Psoas muscle (tissue), 8 donors: Measurements from ENCODE around the gene WDR37. TPM values are rescaled to one million over a fixed set of nuclear protein-coding genes. Genes with fewer than 3 reads are reported as not detected.

ENCODE experiments used
- ATAC-seq, 4 donors: fragments of 200-7000 bp; cut with Tn5 transposase; one replicate each; pipeline ENCODE4 v1.9.1; 2020; ENCODE audit warnings: moderate library complexity in 3 of 4, mild to moderate bottlenecking in 2 of 4
- DNase-seq, 2 donors: peaks; one replicate each; pipeline ENCODE4 v3.0.0-alpha.2; 2020
- H3K27ac ChIP-seq: fragments of 200-600 bp; one replicate; pipeline ENCODE4 v1.8.0; 2022
- H3K27me3 ChIP-seq, 3 donors: fragments of 200-600 bp in 1 of 3; one replicate each; pipeline versions ENCODE4 v1.6.1 to v1.8.0; 2013 to 2022; ENCODE audit warnings: low read length in 2 of 3, mild to moderate bottlenecking in 2 of 3, moderate library complexity in 1 of 3; ENCODE audit not compliant: insufficient read depth in 3 of 3
- H3K36me3 ChIP-seq, 2 donors: fragments of 200-600 bp in 1 of 2; one replicate each; pipeline versions ENCODE4 v1.6.1 to v1.8.0; 2013 to 2022; ENCODE audit warnings: low read depth in 1 of 2, mild to moderate bottlenecking in 1 of 2, moderate library complexity in 1 of 2; ENCODE audit not compliant: insufficient read depth in 1 of 2
- H3K4me1 ChIP-seq: fragments of 200-600 bp; one replicate; pipeline ENCODE4 v1.8.0; 2022
- H3K4me3 ChIP-seq: fragments of 200-600 bp; one replicate; pipeline ENCODE4 v1.8.0; 2022; ENCODE audit warnings: mild to moderate bottlenecking
- H3K9me3 ChIP-seq: fragments of 200-600 bp; one replicate; pipeline ENCODE4 v1.8.0; 2022
- CTCF ChIP-seq: fragments of 200-600 bp; IDR thresholded peaks from one replicate; pipeline ENCODE4 v1.8.0; 2022; ENCODE audit warnings: antibody characterized with exemption
- WGBS, 3 donors: extraction: QIAGEN DNeasy Blood & Tissue Kit; methylation state at CpG; one replicate each; pipeline versions ENCODE4 v1.1.6 to v1.1.7; 2013; 5-methylcytosine and 5-hydroxymethylcytosine counted together
- intact Hi-C, 2 donors: fragments of 100-400 bp; cut with DNase I; formaldehyde crosslinking; loops; one replicate each; pipeline versions ENCODE4 v1.11.0 to v1.14.2; 2022
- polyA plus RNA-seq, 3 donors: library from polyadenylated mRNA; stranded (reverse); fragments of 200-250 nt; gene quantifications; one replicate each; pipeline ENCODE4 v1.2.3, GENCODE V29; 2013
- total RNA-seq, 4 donors: library from RNA; stranded (reverse); fragmentation: NEBNext Ultra II Directional in 2 of 4; extraction: Animal tissue kit (Norgen Biotek cat#: 25700) in 2 of 4; gene quantifications; one replicate each; pipeline versions ENCODE4 v1.2.1 to v1.2.4, GENCODE V29; 2021 to 2023
- donor health status: healthy with polysubstance abuse.
- donor health status: DM: no; HTN: no; CAD: no; lungs with moderate emphysema.
- donor health status: Bipolar disorder and iron deficiency.
- donor health status: healthy.
- donor health status: DM: yes; HTN: yes; CAD: no.
- donor health status: DM: no; HTN: no; CAD: no.
- donor health status: DM: no; HTN: no; CAD: no.
- donor health status: DM: yes; HTN: yes; CAD: no.

WDR37 gene
- total and polyA plus RNA-seq, 7 donors: 6.8 to 28.3 (median 17.2) TPM

- Histone ChIP-seq H3K27ac (no peak overlapping the region), H3K4me1 (no peaks in the 10 kb centered on the region), H3K9me3 (peaks cover 6% of the 10 kb centered on the region), H3K4me3 (no peak overlapping the region), H3K36me3 (peaks cover 0 to 2% of the 10 kb centered on the region in 2 donors), H3K27me3 (no peaks in the 10 kb centered on the region)
- intact Hi-C loops: no loop called here
- no peak for TF ChIP-seq CTCF
- ATAC-seq (no peak), DNase-seq (no peak)
Observed at GRCh38 chr10:1136268-1136667, 80.1 kb downstream of the WDR37 start.

GRCh38 chr10:1137499-1138163, 81.4 kb downstream of the WDR37 start:
- intact Hi-C loops: no loop called here
- Histone ChIP-seq H3K4me3 (no peak overlapping the region), H3K36me3 (no peaks in the 10 kb centered on the region), H3K27me3 (no peaks in the 10 kb centered on the region), H3K4me1 (no peaks in the 10 kb centered on the region), H3K9me3 (peaks cover 6% of the 10 kb centered on the region), H3K27ac (no peak overlapping the region)
- ATAC-seq: no peak
- TF ChIP-seq CTCF: no peak
- DNase-seq: no peak
- WGBS, 3 donors: 77 to 84% (median 80%) methylated on average over 9 to 10 of the region's 10 CpGs

- TF ChIP-seq CTCF: no peak
- Histone ChIP-seq H3K4me1 (no peaks in the 10 kb centered on the region), H3K27ac (no peak overlapping the region), H3K4me3 (no peak overlapping the region), H3K36me3 (no peaks in the 10 kb centered on the region), H3K9me3 (peaks cover 6% of the 10 kb centered on the region), H3K27me3 (no peaks in the 10 kb centered on the region)
- intact Hi-C loops: no loop called here
- ATAC-seq (no peak), DNase-seq (no peak)
- 75 to 84% (median 80%) methylated on average over 1 of the region's 1 CpG for WGBS, 3 donors
Observed at GRCh38 chr10:1138529-1138928, 82.3 kb downstream of the WDR37 start.

- intact Hi-C loops: no loop called here
- Histone ChIP-seq H3K4me1 (no peaks in the 10 kb centered on the region), H3K27me3 (no peaks in the 10 kb centered on the region), H3K27ac (no peak overlapping the region), H3K4me3 (no peak overlapping the region), H3K9me3 (peaks cover 13% of the 10 kb centered on the region), H3K36me3 (no peaks in the 10 kb centered on the region)
- 65 to 82% (median 76%) methylated on average over 7 of the region's 7 CpGs for WGBS, 3 donors
- ATAC-seq (no peak), DNase-seq (no peak)
- TF ChIP-seq CTCF: no peak
Observed at GRCh38 chr10:1141261-1141660, 85.1 kb downstream of the WDR37 start.

GRCh38 chr10:1141701-1142100, 85.5 kb downstream of the WDR37 start:
- TF ChIP-seq CTCF: no peak
- DNase-seq (no peak), ATAC-seq (no peak)
- WGBS, 3 donors: 89 to 93% (median 92%) methylated on average over 11 of the region's 11 CpGs
- H3K4me1 ChIP-seq: no peaks in the 10 kb centered on the region
- no peak overlapping the region for H3K27ac ChIP-seq
- intact Hi-C loops: no loop called here
- peaks cover 13% of the 10 kb centered on the region for H3K9me3 ChIP-seq
- H3K4me3 ChIP-seq: no peak overlapping the region
- H3K36me3 ChIP-seq: no peaks in the 10 kb centered on the region
- H3K27me3 ChIP-seq: no peaks in the 10 kb centered on the region
